Tibial nerve (tissue), 4 donors: ENCODE data around the gene SH3TC2. TPM values are rescaled to one million over a fixed set of nuclear protein-coding genes. Genes with fewer than 3 reads are reported as not detected.
A peak's percentile ranks its signal among the peaks of the same experiment; 100 is the strongest.

Source experiments
- DNase-seq, 2 donors: peaks; one replicate each; pipeline ENCODE4 v3.0.0-alpha.2; 2019; ENCODE audit warnings: low spot score in 2 of 2
- H3K27ac ChIP-seq, 4 donors: fragments of 200-600 bp; sonication (generic) in 3 of 4; one replicate each; pipeline ENCODE4 v1.5.1; 2017 to 2019; ENCODE audit warnings: mild to moderate bottlenecking in 1 of 4
- H3K27me3 ChIP-seq, 2 donors: fragments of 200-600 bp; sonication (generic) in 1 of 2; one replicate each; pipeline versions ENCODE4 v1.5.1 to v1.6.0; 2017 to 2019
- H3K36me3 ChIP-seq, 3 donors: fragments of 200-600 bp; sonication (generic); one replicate each; pipeline ENCODE4 v1.5.1; 2018 to 2019
- H3K4me1 ChIP-seq, 4 donors: fragments of 200-600 bp; sonication (generic) in 3 of 4; one replicate each; pipeline ENCODE4 v1.5.1; 2017 to 2019
- H3K4me3 ChIP-seq, 4 donors: fragments of 200-600 bp; sonication (generic) in 3 of 4; one replicate each; pipeline ENCODE4 v1.5.1; 2017 to 2019; ENCODE audit warnings: mild to moderate bottlenecking in 1 of 4, moderate library complexity in 1 of 4
- H3K9me3 ChIP-seq, 4 donors: fragments of 200-600 bp; sonication (generic) in 3 of 4; one replicate each; pipeline ENCODE4 v1.5.1; 2017 to 2019
- CTCF ChIP-seq, 5 experiments: fragments of 200-600 bp in 3 of 5; fragments of 450-650 bp in 2 of 5; sonication (generic) in 3 of 5; IDR thresholded peaks; one replicate each; pipeline ENCODE4 v1.5.1; 2016 to 2019; ENCODE audit warnings: antibody characterized with exemption in 5 of 5, mild to moderate bottlenecking in 3 of 5, moderate library complexity in 2 of 5
- EP300 ChIP-seq, 2 donors: sonication (generic); formaldehyde crosslinking; IDR thresholded peaks; one replicate each; pipeline ENCODE4 v1.6.1; 2017; ENCODE audit warnings: antibody characterized with exemption in 2 of 2, mild to moderate bottlenecking in 1 of 2
- POLR2A ChIP-seq, 2 donors: fragments of 450-650 bp; IDR thresholded peaks; one replicate each; pipeline ENCODE4 v1.6.1; 2017; ENCODE audit warnings: antibody characterized with exemption in 2 of 2, mild to moderate bottlenecking in 2 of 2, moderate library complexity in 2 of 2
- WGBS, 2 donors: methylation state at CpG; one replicate each; pipeline ENCODE4 v1.1.5; 2018; 5-methylcytosine and 5-hydroxymethylcytosine counted together
- total RNA-seq, 4 donors: library from RNA; depleted of rRNA; stranded (reverse); fragments of >200 nt; gene quantifications; one replicate each; pipeline ENCODE4 v1.1.0, GENCODE V29; 2016

Gene SH3TC2
- total RNA-seq, 4 donors from 2014 or later, result 37.2 to 92.1 (median 83.9) TPM

DNA sequence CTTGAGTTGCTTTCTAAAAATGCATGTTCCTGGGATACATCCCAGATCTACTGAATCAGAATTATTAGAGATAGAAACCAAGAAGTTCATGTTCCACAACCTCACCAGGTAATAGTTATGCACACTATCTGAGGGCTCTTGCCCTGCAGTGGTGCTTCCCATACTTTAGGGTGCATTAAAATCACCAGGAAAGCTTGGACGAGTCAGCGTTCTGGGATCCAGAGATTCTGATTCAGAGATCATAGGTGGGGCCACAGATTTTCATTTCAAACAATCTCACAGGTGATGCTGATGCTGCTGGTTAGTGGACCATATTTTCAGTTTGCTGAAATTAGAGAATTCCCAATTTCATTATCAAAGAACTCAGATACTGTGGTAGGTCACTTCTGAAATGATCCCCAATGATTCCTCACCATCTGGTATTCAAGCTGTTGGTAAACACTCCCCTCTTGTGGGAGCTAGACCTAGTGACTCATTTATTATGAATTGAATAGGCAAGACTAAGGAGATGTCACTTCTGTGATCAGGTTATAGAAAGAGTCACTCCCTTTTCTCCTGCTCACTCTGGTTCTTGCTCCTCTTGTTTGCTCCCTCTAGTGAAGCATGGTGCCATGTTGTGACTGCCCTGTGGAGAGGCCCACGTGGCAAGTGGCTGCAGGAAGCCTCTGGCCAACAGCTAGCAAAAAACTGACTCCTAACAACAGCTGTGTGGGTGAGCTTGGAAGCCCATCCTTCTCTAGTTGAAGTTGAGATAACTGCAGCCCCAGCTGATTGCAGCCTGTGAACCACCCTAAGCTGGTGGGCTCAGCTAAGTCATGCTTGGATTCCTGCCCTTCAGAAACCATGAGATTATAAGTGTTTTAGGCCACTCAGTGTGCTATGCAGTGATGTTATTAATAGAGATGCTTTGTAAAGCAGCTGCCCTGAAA, 59.8 kb downstream of the SH3TC2 start:
- no peak for DNase-seq
- H3K27me3 ChIP-seq, result no peaks in the 10 kb centered on the region
- H3K36me3 ChIP-seq, result peaks cover 0 to 33% (median 0%) of the 10 kb centered on the region in 3 donors
- H3K4me3 ChIP-seq, result no peak overlapping the region
- no peak for TF ChIP-seq CTCF (IDR thresholded peaks at IDR 0.05)
- TF ChIP-seq EP300 (IDR thresholded peaks at IDR 0.05), result no peak
- no peak overlapping the region for H3K27ac ChIP-seq
- 86 to 91% methylated on average over 3 of the region's 3 CpGs for WGBS, 2 donors
- H3K4me1 ChIP-seq, result peaks cover 0 to 7% (median 0%) of the 10 kb centered on the region in 4 donors
- no peaks in the 10 kb centered on the region for H3K9me3 ChIP-seq

GRCh38 chr5:149002053-149002452, 60.8 kb downstream of the SH3TC2 start:
- Histone ChIP-seq H3K4me3 (no peak overlapping the region), H3K4me1 (peaks cover 0 to 7% (median 0%) of the 10 kb centered on the region in 4 donors), H3K9me3 (no peaks in the 10 kb centered on the region), H3K36me3 (peaks cover 0 to 33% (median 0%) of the 10 kb centered on the region in 3 donors), H3K27me3 (no peaks in the 10 kb centered on the region), H3K27ac (no peak overlapping the region)
- 35 to 36% methylated on average over 5 of the region's 5 CpGs for WGBS, 2 donors
- TF ChIP-seq EP300 (IDR thresholded peaks at IDR 0.05), result no peak
- TF ChIP-seq POLR2A (IDR thresholded peaks at IDR 0.05), result no peak
- no peak for TF ChIP-seq CTCF (IDR thresholded peaks at IDR 0.05)
- DNase-seq, result no peak

DNA sequence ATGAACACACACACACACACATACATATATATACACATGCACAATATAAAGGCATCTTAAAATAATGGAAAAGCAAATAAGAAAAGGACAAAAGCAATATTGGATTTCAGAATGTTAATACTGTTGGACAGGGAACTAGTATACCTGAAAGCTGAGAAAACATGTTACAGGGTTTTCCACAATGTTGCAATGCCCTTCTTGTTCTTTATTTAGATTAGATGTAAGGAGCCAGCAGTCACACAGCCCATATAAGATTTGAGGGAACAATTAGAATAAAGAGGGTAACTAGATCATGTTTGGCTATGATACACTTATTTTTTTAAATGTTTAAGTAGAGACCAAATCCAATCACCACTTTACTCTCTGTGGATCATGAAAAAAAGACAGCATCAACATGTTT, 61.7 kb downstream of the SH3TC2 start:
- no peak overlapping the region for H3K4me3 ChIP-seq
- no peaks in the 10 kb centered on the region for H3K9me3 ChIP-seq
- peaks cover 0 to 26% (median 0%) of the 10 kb centered on the region in 3 donors for H3K36me3 ChIP-seq
- no peaks in the 10 kb centered on the region for H3K27me3 ChIP-seq
- TF ChIP-seq EP300 (IDR thresholded peaks at IDR 0.05) (no peak), CTCF (IDR thresholded peaks at IDR 0.05) (no peak), POLR2A (IDR thresholded peaks at IDR 0.05) (no peak)
- no peak overlapping the region for H3K27ac ChIP-seq
- H3K4me1 ChIP-seq, result peaks cover 0 to 12% (median 0%) of the 10 kb centered on the region in 4 donors
- no peak for DNase-seq

DNA sequence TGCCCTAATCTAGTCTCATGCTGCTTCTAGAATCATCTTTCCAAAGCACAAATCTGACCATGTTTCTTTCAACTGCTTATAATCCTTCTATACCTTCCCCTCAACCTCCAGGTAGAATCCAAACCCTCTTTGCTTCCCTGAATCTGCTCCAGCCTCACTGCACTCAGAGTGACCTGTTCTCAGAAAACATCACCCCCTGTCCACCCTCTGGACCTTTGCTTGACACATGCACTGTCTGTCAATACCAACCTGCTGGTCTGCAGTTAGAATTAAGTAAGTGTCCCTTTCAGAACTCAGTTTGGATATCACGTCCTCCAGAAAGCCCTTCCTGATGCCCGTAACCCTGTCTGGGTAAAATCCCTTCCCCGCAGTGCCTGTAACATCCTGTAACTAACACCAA, 63.1 kb downstream of the SH3TC2 start:
- 84 to 92% methylated on average over 3 of the region's 3 CpGs for WGBS, 2 donors
- TF ChIP-seq POLR2A (IDR thresholded peaks at IDR 0.05), result no peak
- no peak for DNase-seq
- peaks cover 0 to 13% (median 0%) of the 10 kb centered on the region in 3 donors for H3K36me3 ChIP-seq
- H3K4me3 ChIP-seq, result no peak overlapping the region
- no peaks in the 10 kb centered on the region for H3K9me3 ChIP-seq
- H3K4me1 ChIP-seq, result peaks cover 0 to 13% (median 0%) of the 10 kb centered on the region in 4 donors
- H3K27ac ChIP-seq, result no peak overlapping the region
- no peaks in the 10 kb centered on the region for H3K27me3 ChIP-seq

DNA sequence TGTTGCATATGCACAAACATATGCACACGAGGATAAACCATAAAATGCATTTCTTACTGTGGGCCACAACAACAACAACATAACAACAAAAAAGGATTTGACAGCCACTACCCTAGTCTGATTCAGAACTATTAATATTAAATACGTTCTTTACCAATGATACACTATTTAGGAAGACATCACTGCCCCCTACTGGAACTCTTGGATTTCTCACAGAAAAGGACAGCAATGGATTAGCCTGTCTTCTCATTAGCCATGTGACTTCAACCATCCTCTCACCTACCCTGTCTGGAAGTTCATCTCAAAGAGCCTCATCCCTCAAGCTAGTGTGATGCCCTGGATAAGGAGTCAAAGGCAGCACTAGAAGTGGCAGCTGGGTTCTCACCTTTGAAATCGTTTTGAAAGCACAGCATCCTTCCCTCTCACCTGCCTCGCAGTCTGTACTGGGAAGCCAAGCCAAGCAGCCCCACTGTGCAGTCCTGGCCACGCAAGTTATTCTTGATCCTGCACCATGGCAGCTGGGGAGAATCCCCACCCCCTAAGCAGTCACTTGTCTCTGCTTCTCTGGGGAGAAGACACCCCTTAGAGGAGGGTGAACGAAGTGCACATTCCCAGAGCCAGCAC, 64.6 kb downstream of the SH3TC2 start:
- 55 to 60% methylated on average over 6 of the region's 6 CpGs for WGBS, 2 donors
- TF ChIP-seq CTCF (IDR thresholded peaks at IDR 0.05), result peak; percentile 47 to 66 (median 53)
- no peak for TF ChIP-seq EP300 (IDR thresholded peaks at IDR 0.05)
- Histone ChIP-seq H3K4me3 (no peak overlapping the region), H3K4me1 (peaks cover 0 to 13% (median 0%) of the 10 kb centered on the region in 4 donors), H3K27ac (no peak overlapping the region), H3K9me3 (no peaks in the 10 kb centered on the region), H3K36me3 (peaks cover 0 to 2% (median 0%) of the 10 kb centered on the region in 3 donors), H3K27me3 (no peaks in the 10 kb centered on the region)
- DNase-seq, result peak in 1 of 2 donors; percentile 82
